ENCODE data around the gene THRA.

Gene THRA, protein sequence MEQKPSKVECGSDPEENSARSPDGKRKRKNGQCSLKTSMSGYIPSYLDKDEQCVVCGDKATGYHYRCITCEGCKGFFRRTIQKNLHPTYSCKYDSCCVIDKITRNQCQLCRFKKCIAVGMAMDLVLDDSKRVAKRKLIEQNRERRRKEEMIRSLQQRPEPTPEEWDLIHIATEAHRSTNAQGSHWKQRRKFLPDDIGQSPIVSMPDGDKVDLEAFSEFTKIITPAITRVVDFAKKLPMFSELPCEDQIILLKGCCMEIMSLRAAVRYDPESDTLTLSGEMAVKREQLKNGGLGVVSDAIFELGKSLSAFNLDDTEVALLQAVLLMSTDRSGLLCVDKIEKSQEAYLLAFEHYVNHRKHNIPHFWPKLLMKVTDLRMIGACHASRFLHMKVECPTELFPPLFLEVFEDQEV

DNA sequence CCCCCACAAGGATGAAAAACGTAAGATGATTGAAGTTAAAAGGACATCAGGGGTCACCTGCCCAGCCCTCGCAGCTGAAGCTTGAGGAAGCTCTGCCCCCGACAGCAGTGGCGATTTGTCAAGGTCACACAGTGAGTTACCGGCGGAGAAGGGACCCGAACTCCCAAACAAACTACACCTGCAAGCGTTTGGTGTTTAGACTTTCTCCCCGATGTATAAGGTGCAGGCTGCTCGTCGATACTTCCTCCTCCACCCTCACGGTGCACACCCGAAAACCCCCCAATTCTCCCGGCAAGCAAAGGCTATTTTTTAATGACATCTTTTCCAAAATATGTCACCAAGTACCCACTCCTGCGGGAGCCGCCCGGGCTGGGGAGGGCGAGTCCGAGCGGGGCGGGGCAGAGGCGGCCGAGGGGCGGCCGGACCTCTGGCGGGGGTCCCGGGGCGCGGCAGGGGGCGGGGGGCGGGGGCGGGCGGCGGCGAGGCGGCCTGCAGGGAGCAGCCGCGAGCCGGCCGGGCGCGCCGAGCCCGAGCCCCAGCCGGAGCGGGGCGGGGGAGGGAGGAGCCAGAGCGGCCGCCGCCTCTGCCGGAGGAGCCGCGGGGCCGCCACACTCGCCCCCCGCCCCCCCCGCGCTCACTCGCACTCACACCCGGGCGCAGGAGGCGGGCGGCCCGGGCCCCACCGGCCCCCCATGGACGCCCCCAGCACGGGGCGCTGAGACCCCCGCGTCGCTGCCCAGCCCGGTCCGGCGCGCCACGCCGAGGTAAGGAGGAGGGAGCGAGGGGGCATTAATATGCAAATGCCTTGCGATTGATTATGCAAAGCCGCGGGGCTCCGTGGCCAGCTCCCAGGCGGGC is at the start of gene THRA:
TSS of gene THRA (plus strand) at position 637 of the 858 bp plus-strand sequence. CDS start 11,524 bp downstream, outside the sequence.
- peak; percentile 63 to 68 for DNase-seq

DNA sequence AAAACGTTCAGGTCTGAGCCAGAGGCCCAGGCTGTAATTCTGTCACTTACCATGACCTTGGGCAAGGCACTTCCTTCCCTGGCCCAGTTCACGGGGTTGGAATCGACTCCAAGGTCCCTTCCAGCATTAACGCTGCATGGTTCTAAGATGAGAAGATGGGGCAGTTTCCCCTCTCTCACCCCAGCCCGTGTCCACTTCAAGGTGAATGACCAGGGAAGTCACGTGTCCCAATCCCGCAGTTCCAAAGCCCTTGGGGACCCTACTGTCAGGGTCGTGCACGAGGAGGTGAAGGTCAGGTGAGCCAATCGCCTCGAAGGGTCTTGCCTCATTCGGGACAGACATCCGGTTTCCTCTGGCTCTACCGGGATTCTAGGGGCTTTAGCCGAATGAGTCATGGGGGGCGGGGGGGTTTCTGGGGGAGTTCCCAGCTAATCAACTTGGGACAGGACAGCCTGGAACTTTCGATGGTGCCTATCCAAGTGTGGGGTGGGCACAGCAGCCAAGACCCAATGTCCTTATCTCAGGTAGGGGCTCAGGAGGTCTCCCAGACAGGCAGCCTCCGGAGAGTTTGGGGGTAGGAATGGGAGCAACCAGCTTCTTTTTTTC is 48.3 kb upstream of the THRA start:
- no peak for DNase-seq

DNA sequence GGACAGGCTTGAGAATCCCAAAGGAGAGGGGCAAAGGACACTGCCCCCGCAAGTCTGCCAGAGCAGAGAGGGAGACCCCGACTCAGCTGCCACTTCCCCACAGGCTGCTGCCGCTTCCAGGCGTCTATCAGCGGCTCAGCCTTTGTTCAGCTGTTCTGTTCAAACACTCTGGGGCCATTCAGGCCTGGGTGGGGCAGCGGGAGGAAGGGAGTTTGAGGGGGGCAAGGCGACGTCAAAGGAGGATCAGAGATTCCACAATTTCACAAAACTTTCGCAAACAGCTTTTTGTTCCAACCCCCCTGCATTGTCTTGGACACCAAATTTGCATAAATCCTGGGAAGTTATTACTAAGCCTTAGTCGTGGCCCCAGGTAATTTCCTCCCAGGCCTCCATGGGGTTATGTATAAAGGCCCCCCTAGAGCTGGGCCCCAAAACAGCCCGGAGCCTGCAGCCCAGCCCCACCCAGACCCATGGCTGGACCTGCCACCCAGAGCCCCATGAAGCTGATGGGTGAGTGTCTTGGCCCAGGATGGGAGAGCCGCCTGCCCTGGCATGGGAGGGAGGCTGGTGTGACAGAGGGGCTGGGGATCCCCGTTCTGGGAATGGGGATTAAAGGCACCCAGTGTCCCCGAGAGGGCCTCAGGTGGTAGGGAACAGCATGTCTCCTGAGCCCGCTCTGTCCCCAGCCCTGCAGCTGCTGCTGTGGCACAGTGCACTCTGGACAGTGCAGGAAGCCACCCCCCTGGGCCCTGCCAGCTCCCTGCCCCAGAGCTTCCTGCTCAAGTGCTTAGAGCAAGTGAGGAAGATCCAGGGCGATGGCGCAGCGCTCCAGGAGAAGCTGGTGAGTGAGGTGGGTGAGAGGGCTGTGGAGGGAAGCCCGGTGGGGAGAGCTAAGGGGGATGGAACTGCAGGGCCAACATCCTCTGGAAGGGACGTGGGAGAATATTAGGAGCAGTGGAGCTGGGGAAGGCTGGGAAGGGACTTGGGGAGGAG is 47.5 kb upstream of the THRA start, which contains the start of gene CSF3:
TSS of gene CSF3 (plus strand) at position 436 of the 993 bp plus-strand sequence. CDS start at position 471, 35 bp downstream.
- no peak for DNase-seq

DNA sequence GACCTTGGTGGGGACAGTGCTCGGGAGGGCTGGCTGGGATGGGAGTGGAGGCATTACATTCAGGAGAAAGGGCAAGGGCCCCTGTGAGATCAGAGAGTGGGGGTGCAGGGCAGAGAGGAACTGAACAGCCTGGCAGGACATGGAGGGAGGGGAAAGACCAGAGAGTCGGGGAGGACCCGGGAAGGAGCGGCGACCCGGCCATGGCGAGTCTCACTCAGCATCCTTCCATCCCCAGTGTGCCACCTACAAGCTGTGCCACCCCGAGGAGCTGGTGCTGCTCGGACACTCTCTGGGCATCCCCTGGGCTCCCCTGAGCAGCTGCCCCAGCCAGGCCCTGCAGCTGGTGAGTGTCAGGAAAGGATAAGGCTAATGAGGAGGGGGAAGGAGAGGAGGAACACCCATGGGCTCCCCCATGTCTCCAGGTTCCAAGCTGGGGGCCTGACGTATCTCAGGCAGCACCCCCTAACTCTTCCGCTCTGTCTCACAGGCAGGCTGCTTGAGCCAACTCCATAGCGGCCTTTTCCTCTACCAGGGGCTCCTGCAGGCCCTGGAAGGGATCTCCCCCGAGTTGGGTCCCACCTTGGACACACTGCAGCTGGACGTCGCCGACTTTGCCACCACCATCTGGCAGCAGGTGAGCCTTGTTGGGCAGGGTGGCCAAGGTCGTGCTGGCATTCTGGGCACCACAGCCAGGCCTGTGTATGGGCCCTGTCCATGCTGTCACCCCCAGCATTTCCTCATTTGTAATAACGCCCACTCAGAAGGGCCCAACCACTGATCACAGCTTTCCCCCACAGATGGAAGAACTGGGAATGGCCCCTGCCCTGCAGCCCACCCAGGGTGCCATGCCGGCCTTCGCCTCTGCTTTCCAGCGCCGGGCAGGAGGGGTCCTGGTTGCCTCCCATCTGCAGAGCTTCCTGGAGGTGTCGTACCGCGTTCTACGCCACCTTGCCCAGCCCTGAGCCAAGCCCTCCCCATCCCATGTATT is 46.5 kb upstream of the THRA start:
- DNase-seq = no peak

DNA sequence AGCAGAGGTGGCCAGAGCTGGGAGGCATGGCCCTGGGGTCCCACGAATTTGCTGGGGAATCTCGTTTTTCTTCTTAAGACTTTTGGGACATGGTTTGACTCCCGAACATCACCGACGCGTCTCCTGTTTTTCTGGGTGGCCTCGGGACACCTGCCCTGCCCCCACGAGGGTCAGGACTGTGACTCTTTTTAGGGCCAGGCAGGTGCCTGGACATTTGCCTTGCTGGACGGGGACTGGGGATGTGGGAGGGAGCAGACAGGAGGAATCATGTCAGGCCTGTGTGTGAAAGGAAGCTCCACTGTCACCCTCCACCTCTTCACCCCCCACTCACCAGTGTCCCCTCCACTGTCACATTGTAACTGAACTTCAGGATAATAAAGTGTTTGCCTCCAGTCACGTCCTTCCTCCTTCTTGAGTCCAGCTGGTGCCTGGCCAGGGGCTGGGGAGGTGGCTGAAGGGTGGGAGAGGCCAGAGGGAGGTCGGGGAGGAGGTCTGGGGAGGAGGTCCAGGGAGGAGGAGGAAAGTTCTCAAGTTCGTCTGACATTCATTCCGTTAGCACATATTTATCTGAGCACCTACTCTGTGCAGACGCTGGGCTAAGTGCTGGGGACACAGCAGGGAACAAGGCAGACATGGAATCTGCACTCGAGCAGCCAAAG is 45.2 kb upstream of the THRA start:
- no peak for DNase-seq

DNA sequence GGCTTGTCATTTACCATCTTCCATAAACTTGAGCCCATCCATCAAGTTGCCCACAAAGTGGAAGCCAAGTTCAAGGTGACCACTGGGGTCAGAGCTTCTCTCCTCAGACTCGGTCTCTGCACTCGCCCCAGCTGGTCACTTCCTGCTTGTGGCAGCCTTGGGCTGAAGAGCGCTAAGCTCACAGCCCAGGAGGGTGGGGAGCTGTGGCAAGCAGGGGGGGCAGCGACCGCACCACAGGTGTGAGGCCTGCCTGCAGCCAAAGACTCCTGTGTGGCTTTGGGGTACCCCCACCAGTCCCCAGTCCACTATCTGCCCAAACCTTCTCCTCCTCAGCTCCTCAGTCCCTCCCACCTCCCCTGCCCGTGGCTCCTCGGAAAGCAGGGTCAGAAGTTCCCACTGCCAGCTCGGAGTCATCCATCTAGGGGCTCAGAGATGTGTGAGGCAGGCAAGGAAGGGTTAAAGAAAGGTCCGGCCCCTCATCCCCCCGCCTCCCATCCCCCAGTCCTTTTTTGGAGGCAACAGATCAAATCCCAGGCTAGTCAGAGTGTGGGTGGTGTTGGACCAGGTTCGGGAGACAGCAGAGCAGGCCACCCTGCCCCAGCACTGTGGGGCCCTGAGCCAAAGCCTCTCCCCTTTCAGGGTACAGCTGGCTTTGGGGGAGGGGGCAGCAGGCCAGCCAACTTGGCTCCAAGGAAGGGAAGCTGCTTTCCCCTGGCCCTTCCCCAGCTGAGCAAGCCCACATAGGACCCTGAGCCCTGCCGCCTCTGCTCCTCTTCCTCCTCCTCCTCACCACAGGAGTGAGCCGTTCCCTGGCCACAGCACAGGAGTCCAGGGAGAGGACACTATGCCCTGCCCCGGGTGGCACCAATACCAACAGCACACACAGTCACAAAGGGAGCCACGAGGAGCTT is 44.3 kb upstream of the THRA start:
- DNase-seq = no peak

DNA sequence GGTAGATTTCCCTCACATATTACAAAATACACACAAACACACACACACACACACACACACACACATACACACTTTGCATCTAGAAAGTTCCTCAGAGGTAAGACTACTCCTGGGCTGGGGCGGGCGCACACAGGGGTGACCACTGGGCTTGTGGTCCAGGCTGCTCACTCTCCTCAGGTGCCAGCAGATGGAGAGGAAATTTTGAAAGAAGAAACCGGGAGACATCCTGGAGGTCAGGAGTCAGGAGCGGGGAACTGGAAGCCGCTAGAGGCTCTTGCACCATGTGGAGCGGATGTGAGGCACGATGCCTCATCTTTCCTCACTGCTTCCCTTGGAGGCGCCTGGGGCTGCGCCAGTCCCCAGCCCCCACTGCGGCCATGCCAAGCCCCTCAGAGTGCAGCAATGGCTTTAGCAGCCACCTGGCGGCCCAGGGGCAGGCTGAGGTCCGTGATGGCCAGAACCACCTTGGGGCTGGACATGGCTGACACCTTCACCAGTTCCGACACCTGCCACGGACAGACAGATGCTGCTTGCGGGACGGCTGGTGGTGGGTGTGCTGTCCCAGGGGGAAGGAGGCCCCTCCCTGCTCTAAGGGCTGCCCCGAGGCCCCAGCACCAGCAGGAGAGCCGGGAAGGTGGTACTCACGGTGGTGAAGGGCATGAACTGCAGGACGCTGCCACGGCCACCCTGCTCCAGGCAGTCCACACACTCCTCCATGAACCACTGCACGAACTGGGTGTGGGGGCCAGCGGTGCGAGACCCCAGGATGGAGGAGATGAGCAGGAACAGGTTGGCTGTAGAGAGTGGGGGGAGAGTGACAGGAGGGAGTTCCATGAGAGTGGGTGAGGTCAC is 43.4 kb upstream of the THRA start:
- DNase-seq = no peak

DNA sequence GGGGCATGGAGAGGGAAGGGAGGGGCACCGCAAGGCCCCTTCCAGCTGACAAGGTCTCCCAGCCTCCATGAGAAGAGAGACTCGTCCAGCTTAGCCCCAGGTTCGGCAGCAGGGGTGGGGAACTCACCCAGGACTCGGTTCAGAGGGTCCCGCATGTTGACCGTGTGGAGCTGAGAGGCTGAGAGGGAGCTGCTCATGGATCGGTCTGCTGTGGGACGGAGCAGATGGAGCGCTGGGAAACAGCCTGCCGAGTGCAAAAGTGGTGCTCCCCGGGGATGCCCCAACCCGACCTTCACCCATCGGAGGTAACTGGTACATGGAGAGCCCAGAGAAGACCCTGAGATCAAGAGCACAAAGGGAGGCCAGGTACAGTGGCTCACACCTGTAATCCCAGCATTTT is 42.6 kb upstream of the THRA start:
- no peak for DNase-seq

DNA sequence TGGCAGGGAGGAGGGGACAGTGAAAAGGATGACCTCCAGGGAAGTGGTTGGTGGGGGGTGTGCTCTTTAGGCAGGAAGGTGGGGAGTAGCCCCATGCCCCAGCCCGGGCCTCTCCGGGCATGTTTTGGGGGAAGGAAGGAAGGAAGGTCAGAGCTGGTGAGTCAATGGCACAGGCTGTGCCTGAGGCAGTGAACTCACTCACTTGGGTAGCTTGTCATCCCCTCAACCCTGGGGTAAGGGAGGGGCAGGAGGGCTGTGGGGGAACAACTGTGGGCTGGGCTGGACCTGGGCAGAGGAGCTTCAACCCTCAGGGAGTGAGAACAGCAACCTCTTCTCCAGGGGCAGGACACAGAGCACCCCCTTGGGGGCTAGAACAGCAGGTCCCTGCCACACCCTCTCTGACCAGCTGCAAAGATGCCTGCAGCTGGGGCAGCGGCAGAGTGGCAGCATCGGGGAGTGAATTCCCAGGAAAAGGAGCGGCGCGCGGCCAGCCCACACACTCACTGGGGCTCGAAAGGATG is 41.3 kb upstream of the THRA start:
- no peak for DNase-seq

DNA sequence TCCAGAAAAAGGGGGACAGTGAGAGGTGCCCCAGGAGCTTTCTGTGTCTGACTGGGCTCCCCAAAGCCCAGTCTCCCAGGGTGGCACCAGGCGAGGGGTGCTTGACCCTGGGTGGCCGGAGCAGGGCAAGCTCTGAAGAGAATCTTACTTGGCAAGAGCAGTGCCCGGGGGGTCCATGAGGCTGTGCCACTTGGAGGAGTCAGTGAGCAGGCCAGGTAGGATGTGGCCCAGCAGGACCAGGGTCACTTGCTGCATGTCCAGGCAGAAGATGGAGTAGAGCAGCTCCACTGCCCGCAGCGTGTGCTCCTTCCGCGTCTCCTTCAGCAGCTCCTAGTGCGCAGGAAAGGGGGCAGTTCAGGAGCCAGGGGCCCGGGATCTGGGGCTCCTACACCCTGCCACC is 40.3 kb upstream of the THRA start:
- DNase-seq = no peak

DNA sequence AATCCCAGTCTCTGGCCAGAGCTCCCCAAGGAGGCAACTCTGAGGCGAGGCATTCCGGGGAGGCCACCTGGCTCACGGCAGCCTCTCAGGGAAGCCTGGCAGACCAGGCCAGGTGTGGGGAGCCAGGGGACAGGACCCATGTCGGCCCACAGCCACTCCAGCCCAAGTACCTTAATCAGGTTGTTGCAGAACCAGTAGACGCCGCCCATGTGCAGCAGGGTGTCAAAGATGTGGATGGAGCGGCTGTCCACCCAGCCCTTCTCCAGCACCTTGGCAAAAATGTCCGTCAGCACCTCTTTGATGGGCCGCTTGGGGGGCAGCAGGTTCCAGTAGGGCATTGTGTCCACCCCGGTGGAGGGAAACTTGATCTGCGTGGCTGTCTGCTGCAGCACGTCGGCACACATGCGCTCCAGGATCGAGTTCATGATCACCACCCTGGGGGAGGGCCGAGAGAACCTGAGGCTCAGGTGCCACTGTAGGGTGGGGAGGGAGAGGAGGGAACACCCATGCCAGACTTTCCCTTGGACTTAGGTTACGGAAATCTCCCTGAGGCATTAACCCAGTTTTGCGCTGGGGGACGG is 39.7 kb upstream of the THRA start:
- DNase-seq = no peak

DNA sequence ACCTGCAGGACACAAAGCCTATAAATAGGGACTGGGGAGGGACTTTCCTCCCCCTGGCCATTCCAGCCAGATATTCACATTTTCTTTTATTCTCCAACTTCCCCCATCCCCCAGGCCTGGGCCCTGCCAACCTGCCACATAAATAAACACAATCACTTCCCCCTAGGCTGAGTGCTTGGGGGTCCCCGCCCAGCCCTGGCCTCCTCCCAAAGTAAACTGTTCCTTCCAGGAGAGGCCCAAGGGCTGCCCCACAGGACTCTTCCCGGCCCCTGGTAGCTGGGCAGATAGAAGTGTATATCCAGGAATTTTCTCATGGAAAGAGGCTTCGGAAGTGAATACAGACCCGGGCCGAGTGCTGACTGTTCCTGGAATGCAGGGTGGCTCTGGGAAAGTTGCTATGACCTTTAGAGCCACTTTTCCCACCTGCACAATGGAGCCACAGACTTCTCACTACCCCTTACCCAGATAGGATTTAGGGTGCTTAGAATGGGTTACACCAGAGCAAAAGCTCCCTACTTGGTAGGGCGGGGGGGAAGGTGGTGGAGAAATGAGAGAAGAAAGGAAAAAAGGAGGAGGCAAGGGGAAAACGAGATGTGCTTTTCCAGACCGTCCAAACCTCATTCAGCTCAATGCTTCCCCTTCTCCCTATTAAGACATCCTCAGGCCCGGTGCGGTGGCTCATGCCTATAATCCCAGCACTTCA is 39.0 kb upstream of the THRA start:
- DNase-seq = no peak

DNA sequence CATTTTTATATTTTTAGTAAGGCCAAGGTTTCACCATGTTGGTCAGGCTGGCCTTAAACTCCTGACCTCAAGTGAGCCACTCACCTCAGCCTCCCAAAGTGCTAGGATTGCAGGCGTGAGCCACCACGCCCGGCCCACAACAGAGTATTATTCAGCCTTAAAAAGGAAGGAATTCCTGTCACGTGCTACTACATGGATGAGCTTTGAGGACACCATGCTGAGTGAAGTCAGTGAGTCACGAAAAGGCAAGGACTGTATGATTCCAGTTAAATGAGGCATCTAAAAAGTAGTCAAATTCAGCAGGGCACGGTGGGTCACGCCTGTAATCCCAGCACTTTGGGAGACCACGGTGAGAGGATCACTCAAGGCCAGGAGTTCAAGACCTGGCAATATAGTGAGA is 37.9 kb upstream of the THRA start:
- DNase-seq = no peak

DNA sequence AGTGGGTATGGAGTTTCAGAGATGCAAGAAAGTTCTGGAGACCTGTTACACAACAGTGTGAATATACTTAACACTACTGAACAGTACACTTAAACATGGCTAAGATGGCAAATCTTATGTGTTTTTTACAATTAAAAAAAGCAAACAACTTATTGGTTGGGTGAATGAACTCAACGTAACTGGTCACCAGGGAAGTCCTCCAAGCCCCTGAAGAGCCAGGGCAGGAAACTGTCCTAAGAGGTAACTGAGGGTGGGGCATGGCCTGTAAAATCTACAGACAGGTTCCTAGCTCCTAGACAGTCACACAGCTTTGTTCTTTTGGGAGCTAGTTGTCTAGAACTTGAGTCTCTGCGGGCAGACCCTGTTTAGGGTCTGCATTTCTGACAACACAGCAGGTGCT is 37.2 kb upstream of the THRA start:
- no peak for DNase-seq

DNA sequence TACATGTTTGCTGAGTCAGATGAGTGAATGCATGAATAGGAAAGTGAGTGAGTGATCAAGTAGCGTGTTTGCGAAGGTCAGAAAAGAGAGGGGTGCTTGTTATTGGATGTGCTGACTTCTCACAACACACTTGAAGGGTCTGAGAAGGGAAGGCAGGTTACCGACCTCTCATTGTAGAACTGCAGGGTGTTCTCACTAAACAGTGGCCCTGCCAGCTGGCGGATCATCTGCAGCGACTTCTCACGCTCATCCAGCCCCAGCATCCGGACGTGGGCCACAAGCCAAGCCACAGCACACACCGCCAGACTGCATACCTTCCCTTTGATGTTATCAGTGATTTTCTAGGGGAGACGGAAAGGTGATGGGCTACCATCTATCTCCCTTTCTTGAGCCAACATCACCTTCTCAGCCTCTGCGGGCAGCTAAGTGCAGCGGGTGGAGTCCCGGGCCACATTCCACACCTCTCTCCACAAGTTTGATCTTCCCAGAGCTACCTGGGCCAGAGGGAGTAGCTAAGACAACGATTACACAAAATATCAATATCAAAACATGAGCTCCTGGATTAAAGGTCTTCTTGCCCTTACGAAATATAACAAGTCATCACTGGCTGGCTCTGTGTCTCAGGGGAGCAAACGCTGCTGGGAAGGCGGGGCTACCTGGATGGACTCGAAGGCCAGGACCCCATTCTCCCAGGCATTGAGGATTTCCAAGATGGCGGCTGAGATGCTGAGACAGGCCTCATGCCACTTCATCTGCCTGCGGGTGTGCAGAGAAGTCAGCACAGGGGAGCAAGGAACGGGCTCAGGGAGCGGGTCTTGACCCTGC is 36.6 kb upstream of the THRA start:
- DNase-seq = peak; percentile 22 to 35
